H1 (cell line): Measurements from ENCODE around the gene ALDH3B1. TPM values are rescaled to one million over a fixed set of nuclear protein-coding genes. Genes with fewer than 3 reads are reported as not detected.
A peak's percentile ranks its signal among the peaks of the same experiment; 100 is the strongest.

Experiments
- CTCF ChIA-PET: fragments of 300-600 bp; sonication (Branson Sonifier 250); formaldehyde crosslinking; loops from one replicate; lab custom pipeline; 2021; ENCODE audit not compliant: partially characterized antibody; lab: Charles Lee
- POLR2A ChIA-PET: fragments of 300-600 bp; sonication (Branson Sonifier 250); formaldehyde crosslinking; loops from one replicate; lab custom pipeline; 2021; ENCODE audit warnings: inconsistent platforms; ENCODE audit not compliant: partially characterized antibody; lab: Charles Lee
- DNase-seq, 2 experiments: peaks; one replicate each; pipeline versions ENCODE4 v3.0.0 to v3.0.0-alpha.2; 2010 to 2022; ENCODE audit warnings: low spot score in 2 of 2, low read depth in 1 of 2, mixed read lengths in 1 of 2
- FAIRE-seq: peaks from 2 replicates; lab custom pipeline; 2011; peaks lifted over from hg19 to GRCh38; lab: Jason Lieb, UNC
- H2AFZ ChIP-seq: 2 replicates; pipeline ENCODE4 v1.8.1; 2012; ENCODE audit warnings: low read length, inconsistent platforms
- H2AK5ac ChIP-seq: 2 replicates; pipeline ENCODE4 v1.6.1; 2013; ENCODE audit warnings: low read depth, low read length
- H2BK120ac ChIP-seq: replicated peaks from 2 replicates; pipeline ENCODE3; 2013; ENCODE audit warnings: low read depth, low read length, inconsistent platforms
- H2BK12ac ChIP-seq: 2 replicates; pipeline ENCODE4 v1.6.1; 2013; ENCODE audit warnings: low read depth, low read length
- H2BK15ac ChIP-seq: 2 replicates; pipeline ENCODE4 v1.6.1; 2013; ENCODE audit warnings: low read length
- H2BK20ac ChIP-seq: 2 replicates; pipeline ENCODE4 v1.6.1; 2013; ENCODE audit warnings: low read length
- H2BK5ac ChIP-seq: 2 replicates; pipeline ENCODE4 v1.6.1; 2013; ENCODE audit warnings: low read depth, low read length
- H3K14ac ChIP-seq: 2 replicates; pipeline ENCODE4 v1.6.1; 2013; ENCODE audit warnings: inconsistent platforms; ENCODE audit not compliant: insufficient read length
- H3K18ac ChIP-seq: 2 replicates; pipeline ENCODE4 v1.6.1; 2013; ENCODE audit warnings: low read length; ENCODE audit errors: extremely low read depth
- H3K23ac ChIP-seq: 2 replicates; pipeline ENCODE4 v1.6.1; 2013; ENCODE audit warnings: inconsistent platforms; ENCODE audit not compliant: insufficient read length
- H3K23me2 ChIP-seq: 2 replicates; pipeline ENCODE4 v1.6.1; 2013; ENCODE audit warnings: low read depth, low read length
- H3K27ac ChIP-seq: 2 replicates; pipeline ENCODE4 v1.6.1; 2011; ENCODE audit warnings: low read depth, low read length, inconsistent platforms
- H3K27me3 ChIP-seq, 4 experiments: replicated peaks in 1 of 4; 1 replicate in 1 of 4; 2 replicates in 3 of 4; pipeline versions ENCODE4 v1.6.1 to v1.8.1; 2011 to 2013; ENCODE audit warnings: low read length in 3 of 4, mild to moderate bottlenecking in 3 of 4, inconsistent platforms in 2 of 4, mixed read lengths in 2 of 4, moderate library complexity in 1 of 4; ENCODE audit not compliant: control insufficient read depth in 3 of 4, insufficient read depth in 3 of 4; ENCODE audit errors: extremely low read depth in 1 of 4
- H3K36me3 ChIP-seq, 4 experiments: 2 replicates each; pipeline versions ENCODE4 v1.6.1 to v1.8.1; 2011 to 2013; ENCODE audit warnings: mild to moderate bottlenecking in 4 of 4, low read length in 3 of 4, moderate library complexity in 2 of 4, control low read depth in 1 of 4, inconsistent platforms in 1 of 4; ENCODE audit not compliant: insufficient read depth in 4 of 4, control insufficient read depth in 2 of 4
- H3K4ac ChIP-seq: replicated peaks from 2 replicates; pipeline ENCODE3; 2013; ENCODE audit warnings: low read length, low read depth, mixed read lengths, inconsistent platforms; ENCODE audit not compliant: insufficient read length
- H3K4me1 ChIP-seq, 4 experiments: replicated peaks in 1 of 4; 1 replicate in 1 of 4; 2 replicates in 3 of 4; pipeline versions ENCODE4 v1.6.1 to v1.8.1; 2011 to 2013; ENCODE audit warnings: low read length in 3 of 4, inconsistent platforms in 2 of 4, mixed read lengths in 1 of 4; ENCODE audit not compliant: insufficient read depth in 4 of 4, control insufficient read depth in 3 of 4
- H3K4me2 ChIP-seq, 2 experiments: 2 replicates each; pipeline versions ENCODE4 v1.6.1 to v1.8.1; 2011 to 2013; ENCODE audit warnings: low read depth in 2 of 2, low read length in 2 of 2, control low read depth in 1 of 2, inconsistent platforms in 1 of 2, mild to moderate bottlenecking in 1 of 2; ENCODE audit not compliant: insufficient read depth in 1 of 2
- H3K4me3 ChIP-seq, 4 experiments: fragments of 200-600, 300-600 bp in 1 of 4; sonication (generic), shearing (Covaris generic), sonication (Bioruptor Twin) in 1 of 4; 2 replicates each; pipeline versions ENCODE4 v1.5.1 to v1.8.1; 2011 to 2016; ENCODE audit warnings: low read length in 4 of 4, low read depth in 3 of 4, control low read depth in 2 of 4, inconsistent platforms in 2 of 4, mild to moderate bottlenecking in 2 of 4, mixed read lengths in 1 of 4, moderate library complexity in 1 of 4; ENCODE audit not compliant: insufficient read depth in 2 of 4; ENCODE audit errors: extremely low read depth in 1 of 4
- H3K56ac ChIP-seq: replicated peaks from 2 replicates; pipeline ENCODE3; 2013; ENCODE audit warnings: low read depth, mild to moderate bottlenecking, mixed read lengths, low read length, inconsistent platforms; ENCODE audit not compliant: insufficient read length
- H3K79me1 ChIP-seq: 2 replicates; pipeline ENCODE4 v1.6.1; 2013; ENCODE audit warnings: low read depth, low read length, control low read depth
- H3K79me2 ChIP-seq, 2 experiments: 2 replicates each; pipeline versions ENCODE4 v1.6.1 to v1.8.1; 2012 to 2013; ENCODE audit warnings: low read length in 2 of 2, mild to moderate bottlenecking in 2 of 2, inconsistent platforms in 1 of 2; ENCODE audit not compliant: insufficient read depth in 2 of 2, control insufficient read depth in 1 of 2
- H3K9ac ChIP-seq, 4 experiments: replicated peaks in 1 of 4; 1 replicate in 1 of 4; 2 replicates in 3 of 4; pipeline versions ENCODE4 v1.6.1 to v1.8.1; 2011 to 2013; ENCODE audit warnings: low read depth in 3 of 4, low read length in 3 of 4, control low read depth in 2 of 4, mild to moderate bottlenecking in 2 of 4, moderate library complexity in 2 of 4, inconsistent platforms in 1 of 4; ENCODE audit errors: extremely low read depth in 1 of 4
- H3K9me3 ChIP-seq, 2 experiments: 2 replicates each; pipeline versions ENCODE4 v1.6.1 to v1.8.1; 2012 to 2013; ENCODE audit warnings: mild to moderate bottlenecking in 2 of 2, moderate library complexity in 2 of 2, control low read depth in 1 of 2, inconsistent platforms in 1 of 2, low read depth in 1 of 2, low read length in 1 of 2, mixed read lengths in 1 of 2; ENCODE audit not compliant: insufficient read depth in 2 of 2
- H4K20me1 ChIP-seq, 2 experiments: replicated peaks in 1 of 2; 2 replicates each; pipeline versions ENCODE3 to v1.8.1; 2011 to 2013; ENCODE audit warnings: inconsistent platforms in 2 of 2, low read length in 2 of 2, mild to moderate bottlenecking in 1 of 2; ENCODE audit not compliant: insufficient read depth in 2 of 2, control insufficient read depth in 1 of 2
- H4K5ac ChIP-seq: 2 replicates; pipeline ENCODE4 v1.6.1; 2013; ENCODE audit warnings: low read length, low read depth, mixed read lengths, inconsistent platforms; ENCODE audit not compliant: insufficient read length
- H4K8ac ChIP-seq: 2 replicates; pipeline ENCODE4 v1.8.0; 2013; ENCODE audit warnings: mild to moderate bottlenecking, moderate library complexity, low read length, inconsistent platforms; ENCODE audit not compliant: insufficient read depth; ENCODE audit errors: extremely low read depth
- H4K91ac ChIP-seq: replicated peaks from 2 replicates; pipeline ENCODE3; 2013; ENCODE audit warnings: low read length, mixed read lengths, inconsistent platforms; ENCODE audit not compliant: insufficient read length
- ASH2L ChIP-seq: fragments of 200-600, 300-600 bp; sonication (generic); IDR thresholded peaks from one replicate; pipeline ENCODE4 v1.7.1; 2017; ENCODE audit warnings: low read length
- CBX8 ChIP-seq: fragments of 300-800, 300-1000 bp; sonication (generic); IDR thresholded peaks from 2 replicates; pipeline ENCODE4 v1.7.1; 2016; ENCODE audit warnings: low read depth, low read length, borderline replicate concordance
- CEBPB ChIP-seq: IDR thresholded peaks from 2 replicates; pipeline ENCODE4 v1.6.1; 2012; ENCODE audit warnings: low read depth, low read length
- CHD1 ChIP-seq: IDR thresholded peaks from 2 replicates; pipeline ENCODE4 v1.6.1; 2012; ENCODE audit warnings: low read depth, low read length, improper control_type of control experiment
- EP300 ChIP-seq, 2 experiments: IDR thresholded peaks; 1 replicate in 1 of 2; 2 replicates in 1 of 2; pipeline ENCODE4 v1.6.1; 2011 to 2012; ENCODE audit warnings: low read depth in 2 of 2, low read length in 2 of 2, mild to moderate bottlenecking in 2 of 2, borderline replicate concordance in 1 of 2, inconsistent platforms in 1 of 2, moderate library complexity in 1 of 2
- POU5F1 ChIP-seq: IDR thresholded peaks from 2 replicates; pipeline ENCODE4 v1.6.1; 2011; ENCODE audit warnings: low read depth, mild to moderate bottlenecking, low read length, moderate library complexity
- SIN3A ChIP-seq, 2 experiments: IDR thresholded peaks in 1 of 2; conservative IDR thresholded peaks in 1 of 2; 2 replicates each; pipeline ENCODE4 v1.6.1; 2011 to 2012; ENCODE audit warnings: low read length in 2 of 2, improper control_type of control experiment in 1 of 2, low read depth in 1 of 2, mild to moderate bottlenecking in 1 of 2
- SRF ChIP-seq: IDR thresholded peaks from 2 replicates; pipeline ENCODE4 v1.6.1; 2011; ENCODE audit warnings: mild to moderate bottlenecking, low read depth, low read length, moderate library complexity
- TEAD4 ChIP-seq: IDR thresholded peaks from 2 replicates; pipeline ENCODE4 v1.6.1; 2012; ENCODE audit warnings: low read depth, low read length, inconsistent platforms, mixed read lengths
- WGBS, 2 experiments: shearing (Covaris generic) in 1 of 2; methylation state at CpG; one replicate each; pipeline versions ENCODE4 v1.1.6 to v1.1.7; 2013 to 2015; ENCODE audit warnings: low lambda C conversion rate in 2 of 2, mixed read lengths in 2 of 2, inconsistent platforms in 1 of 2, low coverage in 1 of 2, missing lambda C conversion rate in 1 of 2; ENCODE audit not compliant: insufficient replicate concordance in 2 of 2, insufficient coverage in 1 of 2, insufficient read length in 1 of 2; ENCODE audit errors: extremely low coverage in 1 of 2, missing lambda C conversion rate in 1 of 2; 5-methylcytosine and 5-hydroxymethylcytosine counted together
- polyA plus RNA-seq, 7 experiments: library from polyadenylated mRNA; depleted of rRNA in 3 of 7; stranded (reverse) in 5 of 7; unstranded in 2 of 7; fragments of >200 nt in 5 of 7; fragments of 200-250 nt in 2 of 7; gene quantifications; 1 replicate in 5 of 7; 2 replicates in 1 of 7; 4 replicates in 1 of 7; pipeline versions ENCODE4 v1.2.1 to v1.2.3, GENCODE V29; 2011 to 2013; ENCODE audit warnings: missing spikeins in 2 of 7, mixed read lengths in 2 of 7
- total RNA-seq: library from RNA; stranded (reverse); fragmentation: NEBNext Ultra II Directional; extraction: Animal tissue kit (Norgen Biotek cat#: 25700); gene quantifications from 2 replicates; pipeline ENCODE4 v1.2.1, GENCODE V29; 2021

ALDH3B1 gene
- total and polyA plus RNA-seq, 2 of the 8 experiments (the other 6 are each of a cell fraction or from before 2014, with no cell fraction given) = 0.32 to 0.47 TPM

- no peak overlapping the region for H2BK5ac ChIP-seq
- peak overlapping the region; percentile 68; the same call in 1 of the 2 replicates for H4K8ac ChIP-seq
- H3K27ac ChIP-seq = no peak overlapping the region
- ChIA-PET CTCF (interaction anchor here (0.6 to 4.3 kb wide), 7 partner anchors 8 to 344 kb away, joined by 3 to 40 read pairs (median 4); partner anchors contain the start of genes ALDH3B1 and UNC93B1), POLR2A (interaction anchor here (0.6 to 3.8 kb wide), 3 partner anchors 9 to 22 kb away, joined by 3 to 17 read pairs (median 4); partner anchors contain the start of gene ALDH3B1)
- H2AK5ac ChIP-seq = no peak overlapping the region
- no peak overlapping the region for H3K4me2 ChIP-seq
- H2BK15ac ChIP-seq = no peak overlapping the region
- no peaks in the 10 kb centered on the region for H3K79me1 ChIP-seq
- H3K36me3 ChIP-seq = no peaks in the 10 kb centered on the region
- H3K27me3 ChIP-seq = no peaks in the 10 kb centered on the region
- no peak overlapping the region for H2BK12ac ChIP-seq
- 92% methylated on average over 18 of the region's 18 CpGs; no CpG with 5 or more reads in 1 of the 2 experiments for WGBS, 2 experiments
- no peak overlapping the region for H3K14ac ChIP-seq
- H2BK120ac ChIP-seq = no peak overlapping the region
- no peak overlapping the region for H3K4ac ChIP-seq
- H3K79me2 ChIP-seq = no peaks in the 10 kb centered on the region
- H3K4me1 ChIP-seq = peaks cover 0 to 12% (median 4%) of the 10 kb centered on the region in 4 experiments; a peak in 4 of 7 replicates
- 0 out of 7 replicates have a peak overlapping the region, but pooled peaks of 1 of the 4 experiments have one; percentile 2 for H3K9ac ChIP-seq
- no peaks in the 10 kb centered on the region for H3K9me3 ChIP-seq
- no peak overlapping the region for H2BK20ac ChIP-seq
- H3K18ac ChIP-seq = no peak overlapping the region
- FAIRE-seq (no peak), DNase-seq (no peak)
- H3K56ac ChIP-seq = no peak overlapping the region
- H3K23ac ChIP-seq = no peak overlapping the region
- H3K23me2 ChIP-seq = no peaks in the 10 kb centered on the region
- no peak overlapping the region for H3K4me3 ChIP-seq
- H4K91ac ChIP-seq = no peak overlapping the region
- no peak overlapping the region for H4K5ac ChIP-seq
- no peak overlapping the region for H2AFZ ChIP-seq
- no peaks in the 10 kb centered on the region for H4K20me1 ChIP-seq
- no peak for TF ChIP-seq ASH2L
- no peak for TF ChIP-seq CEBPB
- TF ChIP-seq EP300 (IDR thresholded peaks at IDR 0.05; ENCODE audit: borderline replicate concordance in 1 of 2, low read depth in 2 of 2, low read length in 2 of 2) = no peak
- no peak for TF ChIP-seq TEAD4
- TF ChIP-seq CHD1 = no peak
- TF ChIP-seq SIN3A (conservative IDR thresholded peaks at IDR 0.05 in 1 of 2, IDR thresholded peaks at IDR 0.05 in 1 of 2; ENCODE audit: low read depth in 1 of 2, low read length in 2 of 2) = no peak
- TF ChIP-seq CBX8 = no peak
- TF ChIP-seq POU5F1 = no peak
- no peak for TF ChIP-seq SRF
Measured at GRCh38 chr11:68018730-68019190, 8.6 kb downstream of the ALDH3B1 start.
